ENCODE measurements around the gene OLFM2.
"Not testable (repeated sequence)": the region's sequence is repeated elsewhere in the genome, so short reads cannot be mapped to it uniquely, and the experiment has no call there.

Gene OLFM2

GRCh38 chr19:9860407-9860806, 75.9 kb downstream of the OLFM2 start:
- DNase-seq = no peak

- DNase-seq = no peak
Measured at GRCh38 chr19:9858766-9859165, 77.5 kb downstream of the OLFM2 start.

DNA sequence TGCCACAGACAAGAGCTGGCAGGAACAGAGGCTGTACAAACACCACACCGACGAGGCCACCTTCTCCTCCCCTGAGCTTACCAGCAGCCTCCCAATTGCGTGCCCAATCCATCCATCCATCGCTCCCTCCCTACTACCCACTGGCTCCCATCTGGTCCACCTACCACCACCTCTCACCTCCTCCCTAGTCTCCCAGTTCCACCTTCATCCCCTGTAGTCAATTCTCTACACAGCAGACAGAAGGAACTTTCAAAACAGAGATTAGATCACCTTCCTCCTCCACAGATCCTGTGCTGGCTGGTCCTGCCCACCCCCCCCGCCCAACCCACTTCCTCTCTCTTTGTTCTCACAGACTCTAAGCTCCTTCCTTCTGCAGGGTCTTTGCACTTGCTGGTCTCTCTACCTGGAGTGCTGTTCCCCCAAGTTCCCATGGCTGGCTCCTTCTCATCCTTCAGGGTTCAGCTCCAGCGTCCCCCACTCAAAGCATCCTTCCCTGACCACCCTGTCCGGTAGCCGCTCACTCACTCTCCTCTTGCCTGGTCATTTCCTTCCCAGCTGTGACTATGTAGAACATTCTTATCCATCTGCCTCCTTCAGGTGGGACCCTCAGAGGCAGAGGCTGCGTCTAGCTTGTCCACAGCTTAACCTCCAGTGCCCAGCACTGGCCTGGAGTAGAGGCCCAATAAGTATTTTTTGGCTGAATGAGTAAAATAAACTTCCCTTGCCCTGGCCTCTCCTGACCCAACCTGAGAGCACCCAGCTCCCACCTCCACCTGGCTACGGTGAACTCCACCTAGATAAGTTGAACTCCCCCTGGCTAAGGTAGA, 78.2 kb downstream of the OLFM2 start:
- peak; percentile 33 for DNase-seq

DNA sequence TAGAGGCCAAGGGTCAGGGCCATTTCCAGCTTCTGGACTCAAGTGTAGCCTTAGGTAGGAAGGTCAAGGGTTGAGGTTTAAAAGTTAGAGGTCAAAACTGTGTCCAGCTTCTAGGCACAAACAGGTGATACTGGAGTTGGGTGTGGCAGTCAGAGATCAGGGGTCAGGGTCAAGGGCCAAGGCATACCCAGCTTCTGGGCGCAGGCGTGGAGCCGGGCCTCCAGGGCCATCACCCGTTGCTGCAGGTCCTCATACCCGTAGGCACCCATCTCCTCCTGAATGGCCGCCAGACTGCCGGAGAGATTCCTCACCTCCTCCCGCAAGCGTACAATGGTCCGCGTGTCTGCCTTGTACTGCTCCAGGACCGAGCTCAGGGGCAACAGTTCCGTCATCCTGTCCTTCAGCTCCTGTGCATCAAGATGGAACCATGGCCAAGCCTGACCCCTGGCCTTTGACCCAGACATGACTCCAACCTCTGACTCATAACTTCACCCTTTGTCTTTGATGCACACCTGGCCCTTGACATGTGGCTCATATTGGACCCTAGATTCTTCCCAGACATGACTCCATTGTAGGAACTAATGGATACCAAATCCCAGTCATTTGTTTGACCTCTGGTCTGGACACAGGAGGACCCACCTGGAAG, 79.1 kb downstream of the OLFM2 start:
- no peak for DNase-seq

DNA sequence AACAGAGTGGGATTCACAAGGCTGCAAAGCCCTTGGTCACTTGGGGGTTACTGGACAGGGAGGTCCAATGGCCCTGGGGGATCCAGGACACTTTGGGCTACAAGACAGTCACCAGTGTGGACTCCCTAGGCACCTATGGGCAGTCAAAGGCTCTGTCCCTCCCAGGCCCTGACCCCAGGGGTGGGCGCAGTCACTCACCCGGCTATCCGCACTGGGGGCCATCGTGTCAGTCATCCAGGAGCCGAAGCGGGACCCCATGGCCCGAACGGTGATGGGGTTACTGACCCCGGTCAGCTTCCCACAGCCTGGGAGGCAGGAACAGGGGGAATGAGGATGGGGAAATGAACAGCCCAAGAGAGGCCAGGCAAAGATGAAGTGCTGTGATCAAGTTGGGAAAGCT, 79.7 kb downstream of the OLFM2 start:
- DNase-seq = no peak

DNA sequence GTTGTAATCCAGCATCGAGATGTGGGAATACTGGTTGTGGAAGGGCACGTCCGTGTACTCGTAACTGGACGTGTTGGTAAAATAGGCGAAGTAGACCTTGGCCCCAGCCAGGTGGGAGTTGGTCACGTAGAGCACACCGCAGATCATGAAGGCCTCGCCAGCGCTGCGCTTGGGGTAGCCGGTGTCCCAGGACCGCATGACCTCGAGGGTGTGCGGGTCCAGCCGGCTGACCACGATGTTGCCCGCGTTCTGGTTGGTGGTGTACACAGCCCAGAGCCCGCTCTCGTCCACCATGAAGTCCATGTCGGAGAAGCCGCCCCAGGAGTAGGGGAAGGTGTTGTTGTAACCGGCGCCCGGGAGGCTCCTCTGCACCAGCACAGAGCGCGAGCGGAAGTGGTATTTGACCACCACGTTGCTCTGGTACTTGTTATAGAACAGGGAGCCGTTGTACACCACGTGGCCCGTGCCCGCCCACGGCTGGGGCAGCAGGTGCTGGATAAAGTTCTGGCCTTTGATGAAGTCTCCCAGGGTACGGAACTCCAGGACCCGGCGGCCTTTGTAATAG, 82.0 kb downstream of the OLFM2 start:
- DNase-seq = no peak

GRCh38 chr19:9850235-9850959, 85.9 kb downstream of the OLFM2 start:
- DNase-seq = no peak

DNA sequence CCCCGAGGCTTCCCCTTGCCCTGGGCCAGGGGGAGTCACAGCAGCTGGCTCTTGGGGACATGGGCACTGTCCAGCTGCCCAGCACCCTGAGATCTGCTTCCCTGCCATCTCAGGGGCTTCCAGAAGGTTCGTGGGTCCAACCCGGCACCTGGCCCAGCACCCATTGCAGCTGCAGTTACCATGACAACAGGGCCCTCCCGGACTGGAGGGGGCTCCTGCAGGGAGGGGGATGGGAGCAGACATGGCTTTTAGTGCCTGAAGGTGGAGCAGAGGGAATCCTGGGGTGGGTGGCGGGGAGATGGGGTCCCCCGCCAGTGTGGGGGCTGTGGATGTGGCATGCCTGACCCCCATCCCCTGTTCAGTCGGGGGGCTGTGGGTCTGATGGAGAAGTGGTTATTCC, 86.5 kb downstream of the OLFM2 start:
- no peak for DNase-seq

DNA sequence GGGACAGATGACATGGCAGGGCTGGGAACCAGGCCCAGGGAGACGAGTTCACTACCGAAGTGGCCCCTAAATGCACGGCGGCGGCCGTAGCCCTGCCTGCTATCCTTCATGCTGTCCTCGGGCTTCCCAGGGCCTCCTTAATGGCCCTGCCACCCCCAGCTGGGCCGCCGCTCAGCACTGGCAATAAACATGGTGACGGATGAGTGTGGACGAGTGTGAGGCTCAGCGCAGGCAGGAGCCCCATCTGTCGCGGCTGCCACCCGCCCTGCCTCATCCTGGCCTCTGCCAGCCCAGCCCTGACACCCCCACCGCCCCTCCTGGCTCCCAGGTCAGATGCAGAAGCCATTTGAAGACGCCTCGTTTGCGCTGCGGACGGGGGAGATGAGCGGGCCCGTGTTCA, 87.6 kb downstream of the OLFM2 start:
- no peak for DNase-seq

DNA sequence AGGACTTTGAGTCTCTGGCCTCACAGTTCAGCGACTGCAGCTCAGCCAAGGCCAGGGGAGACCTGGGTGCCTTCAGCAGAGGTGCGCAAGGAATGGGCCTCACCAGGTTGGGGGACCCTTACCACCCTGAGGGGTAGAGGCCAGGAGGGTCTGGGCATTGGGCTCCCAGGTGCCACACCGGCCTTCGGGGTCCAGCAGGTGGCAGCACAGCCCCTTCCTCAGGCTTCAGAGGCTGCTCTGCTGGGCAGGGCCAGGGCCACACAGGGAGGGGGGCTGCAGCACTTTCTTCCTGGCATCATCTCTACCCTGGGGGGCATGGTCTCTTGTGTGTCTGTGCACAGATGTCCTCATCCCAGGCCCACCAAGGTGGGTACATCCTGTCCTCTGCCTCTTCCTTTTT, 88.3 kb downstream of the OLFM2 start:
- no peak for DNase-seq

GRCh38 chr19:9847087-9847671, 89.1 kb downstream of the OLFM2 start:
- DNase-seq = peak; percentile 90

GRCh38 chr19:9843626-9844273, 92.6 kb downstream of the OLFM2 start:
- not testable (repeated sequence) for DNase-seq

GRCh38 chr19:9842834-9843625, 93.3 kb downstream of the OLFM2 start:
- no peak for DNase-seq

DNA sequence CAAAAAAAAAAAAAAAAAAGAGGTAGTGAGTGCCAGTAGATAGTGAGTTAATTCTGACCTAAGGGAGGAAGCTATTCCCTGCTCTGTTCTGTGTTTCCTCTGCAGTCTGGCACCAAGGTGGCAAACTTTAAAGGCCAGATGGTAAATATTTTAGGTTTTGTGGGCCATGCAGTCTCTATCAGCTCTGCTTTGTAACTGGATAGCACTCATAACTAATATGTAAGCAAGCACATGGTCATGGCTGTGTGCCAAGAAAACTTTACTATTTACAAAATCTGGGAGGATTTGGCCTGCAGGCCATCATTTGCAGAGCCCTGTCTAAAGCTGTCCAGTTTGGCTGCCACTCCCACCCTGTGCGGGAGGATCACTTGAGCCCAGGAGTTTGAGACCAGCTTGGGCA, 96.9 kb downstream of the OLFM2 start:
- no peak for DNase-seq

DNA sequence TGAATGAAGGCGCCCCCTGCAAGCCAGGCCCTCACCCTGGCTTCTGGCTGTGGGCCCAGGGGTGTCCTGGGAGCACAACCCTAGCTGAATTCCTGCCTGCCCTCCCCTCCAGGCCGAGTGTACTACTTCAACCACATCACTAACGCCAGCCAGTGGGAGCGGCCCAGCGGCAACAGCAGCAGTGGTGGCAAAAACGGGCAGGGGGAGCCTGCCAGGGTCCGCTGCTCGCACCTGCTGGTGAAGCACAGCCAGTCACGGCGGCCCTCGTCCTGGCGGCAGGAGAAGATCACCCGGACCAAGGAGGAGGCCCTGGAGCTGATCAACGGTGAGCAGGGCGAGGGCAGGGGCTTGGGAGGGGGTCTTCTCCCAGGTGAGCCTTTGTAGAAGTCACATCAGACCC, 98.0 kb downstream of the OLFM2 start:
- DNase-seq = no peak

GRCh38 chr19:9836021-9836420, 100.3 kb downstream of the OLFM2 start:
- peak; percentile 35 for DNase-seq

- no peak for DNase-seq
Measured at GRCh38 chr19:9835507-9835949, 100.8 kb downstream of the OLFM2 start.

GRCh38 chr19:9834726-9835506, 101.4 kb downstream of the OLFM2 start, which contains the start of gene PIN1:
TSS of gene PIN1 (plus strand) at chr19:9835318. CDS start at chr19:9835345, 27 bp downstream.
- DNase-seq = peak; percentile 100

DNA sequence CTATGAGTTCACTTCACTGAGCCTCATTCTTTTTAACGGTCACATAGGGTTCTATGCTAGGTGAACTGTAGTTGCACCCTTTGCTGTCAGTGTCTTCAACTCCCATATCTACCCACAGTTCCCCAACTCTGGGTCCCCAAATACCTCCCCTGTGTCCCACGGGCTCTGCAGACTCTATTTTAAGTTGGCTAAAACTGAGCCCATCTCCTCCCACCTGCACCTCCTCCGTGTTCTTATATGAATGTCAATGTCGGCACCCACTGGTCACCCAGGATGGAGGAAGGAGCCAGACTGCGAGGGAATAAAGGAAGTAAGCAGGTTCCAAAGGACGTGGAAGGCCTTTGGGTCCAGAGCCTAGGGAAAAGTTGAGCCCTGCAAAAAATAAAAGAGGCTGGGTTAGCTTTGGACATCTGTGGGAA, 102.0 kb downstream of the OLFM2 start:
- DNase-seq = no peak

DNA sequence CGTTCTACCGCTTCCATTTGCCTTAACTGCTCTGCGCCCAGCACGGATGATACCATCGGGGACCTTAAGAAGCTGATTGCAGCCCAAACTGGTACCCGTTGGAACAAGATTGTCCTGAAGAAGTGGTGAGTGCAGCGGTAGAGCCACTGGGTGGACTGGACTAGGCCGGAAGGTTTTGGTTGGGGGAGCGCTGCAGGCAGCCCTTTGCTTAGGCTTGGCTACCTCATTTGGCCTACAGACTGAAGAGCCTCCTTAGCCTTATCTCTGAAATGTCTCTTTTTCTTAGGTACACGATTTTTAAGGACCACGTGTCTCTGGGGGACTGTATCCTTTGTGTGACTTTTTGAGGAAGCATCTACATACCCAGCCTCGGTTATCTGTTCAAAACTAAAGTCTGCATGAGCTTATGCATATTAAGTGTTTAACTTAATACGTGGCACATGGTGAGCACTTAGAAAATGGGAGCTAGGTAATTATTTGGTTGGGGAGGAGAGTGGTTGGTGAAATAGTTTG, 107.7 kb downstream of the OLFM2 start:
- peak; percentile 18 for DNase-seq

All from MV-4-11 (cell line).